Neuron (in vitro differentiated cells): Measurements from ENCODE around the gene CAPN10.
A peak's percentile ranks its signal among the peaks of the same experiment; 100 is the strongest.

Source experiments
- H2AFZ ChIP-seq: one replicate; pipeline ENCODE4 v1.6.1; 2013; ENCODE audit warnings: low read depth, mild to moderate bottlenecking, inconsistent platforms, low read length, moderate library complexity
- H3K27me3 ChIP-seq: one replicate; pipeline ENCODE4 v1.6.1; 2013; ENCODE audit warnings: low read length; ENCODE audit not compliant: insufficient read depth
- H3K36me3 ChIP-seq: one replicate; pipeline ENCODE4 v1.6.1; 2013; ENCODE audit warnings: low read length; ENCODE audit not compliant: insufficient read depth
- H3K4me1 ChIP-seq: one replicate; pipeline ENCODE4 v1.6.1; 2013; ENCODE audit warnings: low read length; ENCODE audit not compliant: insufficient read depth
- H3K4me3 ChIP-seq: 2 replicates; pipeline ENCODE4 v1.5.1; 2013; ENCODE audit warnings: mild to moderate bottlenecking, low read length, moderate library complexity
- H3K9me3 ChIP-seq: one replicate; pipeline ENCODE4 v1.6.1; 2013; ENCODE audit warnings: low read length

Gene CAPN10

DNA sequence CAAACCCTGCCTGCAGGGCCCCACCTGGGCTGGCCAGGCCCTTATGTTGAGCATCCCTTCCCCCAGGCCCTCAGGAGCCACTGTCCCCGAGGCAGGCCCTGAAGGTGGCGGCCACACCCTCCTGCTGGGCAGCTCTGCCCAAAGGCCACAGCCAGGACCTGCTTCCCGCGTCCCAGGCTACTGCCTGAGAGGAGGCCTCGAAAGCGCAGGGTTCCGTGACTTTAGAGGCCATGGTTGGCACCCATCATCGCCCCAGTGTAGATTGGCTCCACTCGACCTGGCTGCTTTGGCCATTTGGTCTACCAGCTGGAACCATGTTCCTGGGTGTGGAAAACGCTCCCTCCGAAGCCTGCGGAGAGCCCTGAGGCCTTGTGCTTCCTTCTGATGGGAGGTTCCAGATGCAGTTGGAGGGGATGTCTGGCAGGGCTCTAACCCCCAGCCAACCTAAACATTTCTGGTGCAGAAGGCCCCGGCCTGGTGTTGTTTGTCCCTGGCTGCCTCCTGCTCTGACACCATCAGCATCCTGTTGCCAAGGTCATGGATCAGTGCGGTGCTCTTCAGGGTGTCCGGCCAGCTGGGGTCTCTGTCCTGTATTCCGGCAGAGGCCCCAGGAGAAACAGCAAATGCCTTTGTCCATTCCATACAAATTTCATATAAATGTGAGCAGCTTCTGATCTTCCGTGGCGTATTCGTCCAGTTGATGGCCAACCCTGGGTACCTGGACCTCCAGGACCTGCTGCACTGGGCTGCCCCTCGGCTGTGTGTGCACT is 14.7 kb downstream of the CAPN10 start:
- Histone ChIP-seq H2AFZ (no peak overlapping the region), H3K9me3 (no peaks in the 10 kb centered on the region), H3K36me3 (peaks cover 35% of the 10 kb centered on the region), H3K4me3 (no peak overlapping the region), H3K27me3 (no peaks in the 10 kb centered on the region), H3K4me1 (peaks cover 11% of the 10 kb centered on the region)

DNA sequence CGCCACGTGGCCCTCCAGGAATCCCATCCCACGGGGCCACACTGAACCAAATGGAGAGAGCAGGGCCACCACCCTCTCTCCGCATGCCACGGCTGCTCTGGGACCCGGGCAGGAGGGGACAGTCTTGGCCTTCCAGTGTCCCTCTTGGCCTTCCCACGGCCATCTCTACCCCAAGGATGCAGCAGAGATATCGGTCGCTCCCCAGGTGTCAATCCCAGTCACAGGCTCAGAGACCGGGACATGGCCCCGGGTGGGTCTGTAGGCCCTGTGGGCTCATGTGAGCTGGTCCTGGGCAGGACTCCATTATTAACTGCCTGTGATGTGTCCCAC is 15.3 kb downstream of the CAPN10 start:
- H3K4me1 ChIP-seq = peaks cover 11% of the 10 kb centered on the region
- H2AFZ ChIP-seq = no peak overlapping the region

GRCh38 chr2:240602266-240603050 is 15.9 kb downstream of the CAPN10 start:
- Histone ChIP-seq H3K36me3 (peaks cover 32% of the 10 kb centered on the region), H3K4me1 (peaks cover 11% of the 10 kb centered on the region), H2AFZ (no peak overlapping the region), H3K27me3 (no peaks in the 10 kb centered on the region), H3K9me3 (no peaks in the 10 kb centered on the region), H3K4me3 (no peak overlapping the region)

More for the DNA sequence above, 15.3 kb downstream of the CAPN10 start:
- Histone ChIP-seq H3K27me3 (no peaks in the 10 kb centered on the region), H3K36me3 (peaks cover 33% of the 10 kb centered on the region), H3K4me3 (no peak overlapping the region), H3K9me3 (no peaks in the 10 kb centered on the region)

- H3K4me1 ChIP-seq = peaks cover 11% of the 10 kb centered on the region
- no peaks in the 10 kb centered on the region for H3K27me3 ChIP-seq
- H2AFZ ChIP-seq = no peak overlapping the region
- no peak overlapping the region for H3K4me3 ChIP-seq
- H3K9me3 ChIP-seq = no peaks in the 10 kb centered on the region
- H3K36me3 ChIP-seq = peaks cover 24% of the 10 kb centered on the region
Measured at GRCh38 chr2:240603081-240603835, 16.7 kb downstream of the CAPN10 start.

GRCh38 chr2:240603846-240604245 is 17.3 kb downstream of the CAPN10 start:
- H3K4me3 ChIP-seq = no peak overlapping the region
- H3K27me3 ChIP-seq = no peaks in the 10 kb centered on the region
- peaks cover 11% of the 10 kb centered on the region for H3K4me1 ChIP-seq
- peaks cover 18% of the 10 kb centered on the region for H3K36me3 ChIP-seq
- no peaks in the 10 kb centered on the region for H3K9me3 ChIP-seq
- no peak overlapping the region for H2AFZ ChIP-seq

DNA sequence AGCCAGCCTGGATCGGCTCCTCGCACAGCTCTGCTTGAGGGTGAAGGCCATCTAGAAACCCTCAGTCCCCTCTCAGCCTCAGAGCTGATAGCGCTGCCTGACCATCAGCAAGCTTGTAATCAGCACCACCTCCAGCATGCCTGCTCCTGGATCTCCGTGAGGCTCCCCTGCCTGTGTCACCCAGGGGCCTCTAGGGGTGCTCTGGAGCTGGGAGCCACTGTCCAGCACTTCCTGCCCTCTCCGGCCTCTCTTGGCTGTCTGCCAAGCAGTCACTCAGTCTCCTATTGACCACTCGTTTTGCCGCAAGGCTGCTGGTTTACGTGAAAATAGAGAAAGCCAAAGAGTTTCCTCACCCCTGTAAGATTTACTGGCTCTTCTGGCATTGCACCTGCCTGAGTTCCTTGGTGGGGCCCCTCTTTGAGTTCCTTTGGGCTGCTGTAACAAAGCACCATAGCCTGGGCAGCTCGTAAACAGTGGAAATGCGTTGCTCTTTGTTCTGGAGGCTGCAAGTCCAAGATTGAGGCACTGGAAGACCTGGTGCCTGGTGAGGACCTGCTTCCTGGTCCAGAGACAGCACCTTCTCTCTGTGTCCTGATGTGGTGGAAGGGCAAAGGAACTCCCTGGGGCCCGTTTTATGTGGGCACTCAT is 17.9 kb downstream of the CAPN10 start:
- Histone ChIP-seq H3K27me3 (no peaks in the 10 kb centered on the region), H2AFZ (peak overlapping the region; percentile 29), H3K36me3 (peaks cover 14% of the 10 kb centered on the region), H3K9me3 (no peaks in the 10 kb centered on the region), H3K4me3 (peak overlapping the region; percentile 39), H3K4me1 (peaks cover 11% of the 10 kb centered on the region)

DNA sequence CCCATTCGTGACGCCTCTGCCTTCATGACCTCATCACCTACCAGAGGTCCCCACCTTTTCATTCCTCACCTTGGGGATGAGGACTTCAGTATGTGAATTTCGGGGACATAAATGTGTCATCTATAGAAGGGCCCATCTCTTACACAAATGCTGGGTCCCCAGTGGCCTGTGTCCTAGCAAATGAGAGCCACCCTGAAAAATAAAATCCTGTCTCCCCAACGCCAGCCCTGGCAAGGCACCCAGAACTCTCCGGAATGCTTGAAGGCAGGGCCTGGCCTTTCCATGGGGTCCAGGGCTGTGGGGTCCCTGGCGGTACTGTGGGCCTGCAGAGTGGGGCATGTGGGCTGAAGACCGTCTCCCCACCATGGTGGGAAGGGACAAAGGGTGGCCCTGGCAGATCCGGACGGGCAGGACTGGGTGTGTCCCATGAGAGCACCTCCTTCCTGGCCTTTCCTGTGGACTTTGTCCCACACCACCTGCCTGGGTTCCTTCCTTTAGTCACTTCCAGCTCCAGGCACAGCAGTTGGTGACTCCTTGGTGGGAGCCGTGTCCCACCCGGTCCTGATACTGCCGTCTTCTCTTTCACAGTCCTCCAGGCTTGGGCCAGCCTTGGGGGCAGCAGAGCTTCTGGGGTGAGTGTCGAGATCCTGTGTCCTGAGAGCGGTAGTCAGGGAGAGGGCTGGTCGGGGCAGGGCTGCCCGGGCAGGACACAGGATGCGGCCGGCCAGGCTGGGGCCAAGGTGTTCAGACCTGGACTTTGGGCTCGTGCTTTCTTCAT is 18.6 kb downstream of the CAPN10 start:
- Histone ChIP-seq H3K4me3 (peak overlapping the region; percentile 39), H3K4me1 (peaks cover 11% of the 10 kb centered on the region), H3K36me3 (peaks cover 8% of the 10 kb centered on the region), H3K27me3 (no peaks in the 10 kb centered on the region), H3K9me3 (no peaks in the 10 kb centered on the region), H2AFZ (peak overlapping the region; percentile 29)

DNA sequence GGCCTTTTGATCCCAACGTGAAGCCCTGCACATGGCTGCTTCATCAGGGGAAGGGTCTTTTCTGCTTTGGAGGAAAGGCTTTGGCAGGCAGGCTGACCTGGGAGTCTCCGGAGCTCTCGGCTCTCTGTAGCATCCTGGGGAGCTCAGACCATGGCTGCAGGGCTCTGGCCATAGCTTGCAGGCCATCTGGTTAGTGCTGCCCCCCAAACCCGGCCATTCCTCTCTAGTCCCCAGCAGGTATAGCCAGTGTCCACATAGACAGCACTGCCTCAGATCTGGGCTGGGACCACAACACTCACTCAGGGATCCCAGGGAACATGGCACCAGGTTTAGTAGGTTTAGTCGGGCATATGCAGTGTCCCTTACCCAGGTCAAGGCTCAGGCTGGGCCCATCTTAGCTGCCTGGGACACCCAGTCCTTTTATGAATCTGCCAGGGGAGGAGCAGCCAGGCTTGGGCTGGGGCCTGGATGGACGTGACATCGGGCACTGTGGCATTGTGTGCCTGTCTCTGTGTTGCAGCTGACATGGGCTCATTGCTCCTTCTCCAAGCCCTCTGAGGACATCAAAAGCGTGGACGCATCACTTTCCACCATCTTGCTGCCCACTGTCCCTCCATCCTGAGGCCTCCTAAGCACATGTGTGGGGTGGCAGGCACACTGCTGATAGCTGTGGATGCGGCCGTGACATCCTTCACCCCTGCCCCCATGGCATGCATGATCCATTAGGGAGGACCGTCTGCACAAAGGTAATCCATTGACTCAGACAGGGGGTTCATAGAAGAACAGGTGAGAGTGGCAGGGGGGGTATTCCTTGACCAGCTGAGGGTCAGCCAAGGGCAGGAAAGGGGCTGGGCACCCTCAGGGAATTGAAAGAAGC is 19.6 kb downstream of the CAPN10 start:
- H2AFZ ChIP-seq = no peak overlapping the region
- no peaks in the 10 kb centered on the region for H3K27me3 ChIP-seq
- H3K9me3 ChIP-seq = no peaks in the 10 kb centered on the region
- no peak overlapping the region for H3K4me3 ChIP-seq
- peaks cover 2% of the 10 kb centered on the region for H3K36me3 ChIP-seq
- peaks cover 11% of the 10 kb centered on the region for H3K4me1 ChIP-seq

DNA sequence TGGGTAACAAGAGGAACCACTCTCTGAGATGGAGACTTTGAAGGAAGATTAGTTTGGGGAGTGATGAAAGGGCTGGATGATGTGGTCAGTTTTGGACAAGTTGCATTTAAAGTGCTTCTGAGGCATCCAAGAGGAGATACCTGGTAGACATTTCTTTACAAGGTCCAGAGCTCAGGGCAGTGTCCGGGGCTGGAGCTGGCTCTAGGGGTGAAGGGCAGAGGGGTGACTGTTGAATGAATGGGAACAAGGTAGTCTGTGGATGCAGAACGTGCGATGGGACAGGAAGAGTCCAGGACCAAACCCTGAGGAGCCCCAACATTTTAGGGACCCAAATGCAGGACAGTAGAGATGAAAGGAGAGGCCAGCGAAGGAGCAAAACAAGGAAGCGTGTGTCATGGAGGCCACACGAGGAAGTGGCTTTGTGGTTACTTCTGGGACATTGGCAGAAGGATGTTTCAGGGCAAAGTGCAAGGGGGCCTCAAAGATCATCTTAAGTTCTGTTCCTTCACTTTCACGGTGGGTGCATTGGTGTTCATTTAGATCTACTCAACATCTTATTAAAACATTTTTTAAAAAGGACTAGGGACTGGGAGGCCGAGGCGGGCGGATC is 25.2 kb downstream of the CAPN10 start:
- no peaks in the 10 kb centered on the region for H3K4me1 ChIP-seq
- no peaks in the 10 kb centered on the region for H3K36me3 ChIP-seq
- peaks cover 1% of the 10 kb centered on the region for H3K9me3 ChIP-seq
- no peak overlapping the region for H2AFZ ChIP-seq
- H3K27me3 ChIP-seq = no peaks in the 10 kb centered on the region
- no peak overlapping the region for H3K4me3 ChIP-seq

GRCh38 chr2:240613781-240614180 is 27.2 kb downstream of the CAPN10 start:
- no peaks in the 10 kb centered on the region for H3K36me3 ChIP-seq
- no peaks in the 10 kb centered on the region for H3K4me1 ChIP-seq
- no peaks in the 10 kb centered on the region for H3K27me3 ChIP-seq
- no peak overlapping the region for H3K4me3 ChIP-seq
- H3K9me3 ChIP-seq = peaks cover 3% of the 10 kb centered on the region
- no peak overlapping the region for H2AFZ ChIP-seq

GRCh38 chr2:240614391-240614790 is 27.9 kb downstream of the CAPN10 start:
- peaks cover 8% of the 10 kb centered on the region for H3K9me3 ChIP-seq
- H3K4me3 ChIP-seq = no peak overlapping the region
- no peaks in the 10 kb centered on the region for H3K4me1 ChIP-seq
- no peaks in the 10 kb centered on the region for H3K36me3 ChIP-seq
- H3K27me3 ChIP-seq = no peaks in the 10 kb centered on the region
- no peak overlapping the region for H2AFZ ChIP-seq
